Measurements from ENCODE around the gene ISL2. TPM values are rescaled to one million over a fixed set of nuclear protein-coding genes. Genes with fewer than 3 reads are reported as not detected.

Gene ISL2
- total RNA-seq, 2 experiments from 2014 or later, result 6.2 to 11.8 TPM

- ChIA-PET POLR2A (no interaction called here), CTCF (ENCODE audit: unreplicated experiment) (no interaction called here)
- no peak overlapping the region for H3K4me2 ChIP-seq (ENCODE audit: low read length)
- no peak overlapping the region for H3K4me3 ChIP-seq (ENCODE audit: low read depth, low read length, poor library complexity, severe bottlenecking)
- no TSS peak for BruUV-seq (replicated peaks)
- H2AFZ ChIP-seq (ENCODE audit: low read length), result no peak overlapping the region
- no peaks in the 10 kb centered on the region for H3K36me3 ChIP-seq (ENCODE audit: insufficient read depth, low read length)
- no peak for TF ChIP-seq EZH2phosphoT487 (IDR thresholded peaks at IDR 0.05; ENCODE audit: borderline replicate concordance, low read depth, low read length)
- intact Hi-C loops (cut with micrococcal nuclease; ENCODE audit: unreplicated experiment), result no loop called here
- no peaks in the 10 kb centered on the region for H3K4me1 ChIP-seq (ENCODE audit: insufficient read depth, low read length, poor library complexity, severe bottlenecking)
- no peaks in the 10 kb centered on the region for H3K79me2 ChIP-seq (ENCODE audit: insufficient read depth, low read depth, low read length)
- no peaks in the 10 kb centered on the region for H3K9me3 ChIP-seq (ENCODE audit: low read length)
- no peak overlapping the region for H3K27ac ChIP-seq (ENCODE audit: low read depth, low read length, poor library complexity, severe bottlenecking)
- no peaks in the 10 kb centered on the region for H4K20me1 ChIP-seq (ENCODE audit: insufficient read depth, low read length)
- no peaks in the 10 kb centered on the region for H3K9me2 ChIP-seq (ENCODE audit: insufficient read depth, low read length)
- no peak for DNase-seq (ENCODE audit: low spot score)
Measured at GRCh38 chr15:76376816-76377215, 40.2 kb downstream of the ISL2 start.

- Histone ChIP-seq H3K9me2 (ENCODE audit: insufficient read depth, low read length) (no peaks in the 10 kb centered on the region), H3K36me3 (ENCODE audit: insufficient read depth, low read length) (no peaks in the 10 kb centered on the region), H3K4me3 (ENCODE audit: low read depth, low read length, poor library complexity, severe bottlenecking) (no peak overlapping the region), H4K20me1 (ENCODE audit: insufficient read depth, low read length) (no peaks in the 10 kb centered on the region), H3K4me2 (ENCODE audit: low read length) (no peak overlapping the region), H3K79me2 (ENCODE audit: insufficient read depth, low read depth, low read length) (no peaks in the 10 kb centered on the region), H3K9me3 (ENCODE audit: low read length) (no peaks in the 10 kb centered on the region), H2AFZ (ENCODE audit: low read length) (no peak overlapping the region), H3K4me1 (ENCODE audit: insufficient read depth, low read length, poor library complexity, severe bottlenecking) (no peaks in the 10 kb centered on the region), H3K27ac (ENCODE audit: low read depth, low read length, poor library complexity, severe bottlenecking) (no peak overlapping the region)
- no peak for DNase-seq (ENCODE audit: low spot score)
- ChIA-PET CTCF (ENCODE audit: unreplicated experiment) (no interaction called here), POLR2A (no interaction called here)
- BruUV-seq (replicated peaks), result no TSS peak
- TF ChIP-seq CTCF (conservative IDR thresholded peaks at IDR 0.05; ENCODE audit: low read length) (no peak), EZH2phosphoT487 (IDR thresholded peaks at IDR 0.05; ENCODE audit: borderline replicate concordance, low read depth, low read length) (no peak)
- intact Hi-C loops (cut with micrococcal nuclease; ENCODE audit: unreplicated experiment), result no loop called here
Measured at GRCh38 chr15:76377217-76377616, 40.6 kb downstream of the ISL2 start.

- Histone ChIP-seq H3K4me2 (ENCODE audit: low read length) (no peak overlapping the region), H4K20me1 (ENCODE audit: insufficient read depth, low read length) (no peaks in the 10 kb centered on the region), H3K9me2 (ENCODE audit: insufficient read depth, low read length) (no peaks in the 10 kb centered on the region), H2AFZ (ENCODE audit: low read length) (no peak overlapping the region), H3K4me3 (ENCODE audit: low read depth, low read length, poor library complexity, severe bottlenecking) (no peak overlapping the region), H3K4me1 (ENCODE audit: insufficient read depth, low read length, poor library complexity, severe bottlenecking) (no peaks in the 10 kb centered on the region), H3K79me2 (ENCODE audit: insufficient read depth, low read depth, low read length) (no peaks in the 10 kb centered on the region), H3K36me3 (ENCODE audit: insufficient read depth, low read length) (no peaks in the 10 kb centered on the region), H3K27ac (ENCODE audit: low read depth, low read length, poor library complexity, severe bottlenecking) (no peak overlapping the region), H3K9me3 (ENCODE audit: low read length) (no peaks in the 10 kb centered on the region)
- ChIA-PET CTCF (ENCODE audit: unreplicated experiment) (no interaction called here), POLR2A (no interaction called here)
- BruUV-seq (replicated peaks), result no TSS peak
- intact Hi-C loops (cut with micrococcal nuclease; ENCODE audit: unreplicated experiment), result no loop called here
- DNase-seq (ENCODE audit: low spot score), result no peak
- no peak for TF ChIP-seq CTCF (conservative IDR thresholded peaks at IDR 0.05; ENCODE audit: low read length)
Measured at GRCh38 chr15:76377751-76378150, 41.2 kb downstream of the ISL2 start.

Data from OCI-LY7 (cell line).